ENCODE data around the gene BATF.

BATF gene

DNA sequence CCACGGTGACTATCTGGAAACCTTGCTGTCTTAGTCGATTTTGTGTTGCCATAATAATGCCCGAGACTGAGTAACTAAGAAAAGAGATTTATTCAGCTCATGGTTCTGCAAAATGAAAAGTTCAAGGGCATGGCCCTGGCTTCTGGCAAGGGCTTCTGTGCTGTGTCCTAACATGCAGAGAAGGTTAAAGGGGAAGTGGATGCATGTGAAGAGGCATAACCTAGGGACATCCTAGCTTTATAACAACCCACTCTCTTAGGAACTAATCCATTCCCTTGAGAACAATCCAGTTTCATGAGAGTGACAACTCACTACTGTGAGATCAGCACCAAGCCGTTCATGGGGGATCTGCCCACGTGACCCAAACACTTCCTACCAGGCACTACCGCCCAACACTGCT lies 67.7 kb downstream of the BATF start:
- Histone ChIP-seq H3K27me3 (no peaks in the 10 kb centered on the region), H3K9me3 (no peaks in the 10 kb centered on the region), H3K36me3 (no peaks in the 10 kb centered on the region), H3K4me1 (ENCODE audit: control insufficient read depth in 1 of 2, insufficient read depth in 1 of 2, low read depth in 1 of 2, low read length in 1 of 2) (no peaks in the 10 kb centered on the region), H3K27ac (no peak overlapping the region), H3K4me3 (ENCODE audit: low read depth in 1 of 2, low read length in 1 of 2) (no peak overlapping the region)
- TF ChIP-seq, protein P1, sequence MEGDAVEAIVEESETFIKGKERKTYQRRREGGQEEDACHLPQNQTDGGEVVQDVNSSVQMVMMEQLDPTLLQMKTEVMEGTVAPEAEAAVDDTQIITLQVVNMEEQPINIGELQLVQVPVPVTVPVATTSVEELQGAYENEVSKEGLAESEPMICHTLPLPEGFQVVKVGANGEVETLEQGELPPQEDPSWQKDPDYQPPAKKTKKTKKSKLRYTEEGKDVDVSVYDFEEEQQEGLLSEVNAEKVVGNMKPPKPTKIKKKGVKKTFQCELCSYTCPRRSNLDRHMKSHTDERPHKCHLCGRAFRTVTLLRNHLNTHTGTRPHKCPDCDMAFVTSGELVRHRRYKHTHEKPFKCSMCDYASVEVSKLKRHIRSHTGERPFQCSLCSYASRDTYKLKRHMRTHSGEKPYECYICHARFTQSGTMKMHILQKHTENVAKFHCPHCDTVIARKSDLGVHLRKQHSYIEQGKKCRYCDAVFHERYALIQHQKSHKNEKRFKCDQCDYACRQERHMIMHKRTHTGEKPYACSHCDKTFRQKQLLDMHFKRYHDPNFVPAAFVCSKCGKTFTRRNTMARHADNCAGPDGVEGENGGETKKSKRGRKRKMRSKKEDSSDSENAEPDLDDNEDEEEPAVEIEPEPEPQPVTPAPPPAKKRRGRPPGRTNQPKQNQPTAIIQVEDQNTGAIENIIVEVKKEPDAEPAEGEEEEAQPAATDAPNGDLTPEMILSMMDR (IDR thresholded peaks at IDR 0.05): no peak

DNA sequence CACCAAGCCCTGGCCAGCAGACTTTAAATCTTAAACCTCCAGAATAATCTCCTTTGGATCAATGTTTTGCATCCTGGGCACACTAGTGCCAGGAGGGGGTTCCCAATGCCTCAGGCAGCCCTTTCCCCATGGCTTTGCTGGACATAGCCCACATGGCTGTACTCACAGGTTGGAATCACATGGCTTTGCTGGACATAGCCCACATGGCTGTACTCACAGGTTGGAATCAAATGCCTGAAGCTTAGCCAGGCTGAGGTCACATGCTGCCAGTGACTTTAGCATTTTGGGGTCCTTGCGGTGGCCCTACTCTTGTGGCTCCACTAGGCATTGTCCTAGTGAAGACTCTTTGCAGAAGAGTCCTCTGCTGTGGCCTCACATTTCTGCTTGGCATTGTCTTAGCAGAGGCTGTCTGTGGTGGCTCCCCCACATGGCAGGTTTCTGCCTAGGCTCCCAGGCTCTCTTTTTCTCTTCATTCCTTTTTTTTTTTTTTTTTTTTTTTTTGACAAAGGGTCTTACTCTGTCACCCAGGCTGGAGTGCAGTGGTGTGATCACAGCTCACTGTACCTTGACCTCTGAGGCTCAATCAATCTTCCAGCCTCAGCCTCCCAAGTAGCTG lies 69.2 kb downstream of the BATF start:
- Histone ChIP-seq H3K27me3 (no peaks in the 10 kb centered on the region), H3K27ac (no peak overlapping the region), H3K4me3 (ENCODE audit: low read depth in 1 of 2, low read length in 1 of 2) (no peak overlapping the region), H3K36me3 (no peaks in the 10 kb centered on the region), H3K4me1 (ENCODE audit: control insufficient read depth in 1 of 2, insufficient read depth in 1 of 2, low read depth in 1 of 2, low read length in 1 of 2) (no peaks in the 10 kb centered on the region), H3K9me3 (no peaks in the 10 kb centered on the region)
- TF ChIP-seq, protein P1 (IDR thresholded peaks at IDR 0.05): no peak

DNA sequence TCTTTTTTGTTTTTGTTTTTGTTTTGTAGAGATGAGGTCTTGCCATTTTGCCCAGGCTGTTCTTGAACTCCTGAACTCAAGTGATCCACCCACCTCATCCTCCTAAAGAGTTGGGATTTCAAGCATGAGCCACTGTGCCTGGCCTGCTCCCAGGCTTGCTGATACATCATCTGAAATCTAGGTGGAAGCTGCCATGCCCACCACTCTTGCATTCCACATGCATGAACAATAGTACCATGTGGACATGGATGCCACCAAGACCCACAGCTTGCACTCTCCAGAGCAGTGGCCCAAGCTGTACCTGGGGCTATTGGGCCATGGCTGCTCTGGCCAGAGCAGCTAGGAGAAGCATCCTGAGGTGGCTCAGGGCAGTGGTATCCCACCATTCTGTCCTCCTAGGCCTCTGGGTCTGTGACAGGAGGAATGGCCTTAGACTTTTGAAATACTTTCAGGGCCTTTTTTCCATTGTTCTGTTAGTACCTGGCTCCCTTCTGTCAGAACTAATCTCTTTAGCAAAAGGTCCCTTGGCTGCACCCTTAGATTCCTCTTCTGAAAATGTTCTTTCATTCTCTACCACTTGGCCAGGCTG lies 69.8 kb downstream of the BATF start:
- no peak overlapping the region for H3K4me3 ChIP-seq (ENCODE audit: low read depth in 1 of 2, low read length in 1 of 2)
- no peaks in the 10 kb centered on the region for H3K27me3 ChIP-seq
- H3K9me3 ChIP-seq: no peaks in the 10 kb centered on the region
- H3K27ac ChIP-seq: no peak overlapping the region
- no peaks in the 10 kb centered on the region for H3K4me1 ChIP-seq (ENCODE audit: control insufficient read depth in 1 of 2, insufficient read depth in 1 of 2, low read depth in 1 of 2, low read length in 1 of 2)
- H3K36me3 ChIP-seq: no peaks in the 10 kb centered on the region
- TF ChIP-seq, protein P1 (IDR thresholded peaks at IDR 0.05): no peak

DNA sequence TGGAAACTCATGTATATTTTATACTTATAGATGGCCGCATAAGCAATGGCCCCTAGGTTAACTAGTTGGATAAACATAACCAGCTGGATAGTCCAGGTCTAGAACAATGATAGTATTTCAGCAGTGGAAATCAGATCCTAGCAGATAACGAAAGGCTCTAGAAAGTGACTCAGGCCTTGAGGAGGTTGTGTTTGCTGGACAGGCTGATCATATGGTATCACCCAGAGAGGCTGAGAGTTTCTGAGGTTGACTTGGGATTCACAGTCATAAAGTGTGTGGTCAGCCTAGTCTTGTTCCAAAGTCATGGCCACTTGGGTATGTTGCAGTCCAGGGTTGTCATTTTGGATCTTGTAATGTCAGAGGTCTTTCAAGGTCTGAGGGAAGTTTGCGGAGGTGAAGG lies 73.0 kb downstream of the BATF start:
- Histone ChIP-seq H3K4me3 (ENCODE audit: low read depth in 1 of 2, low read length in 1 of 2) (no peak overlapping the region), H3K9me3 (no peaks in the 10 kb centered on the region), H3K36me3 (no peaks in the 10 kb centered on the region), H3K27ac (no peak overlapping the region), H3K4me1 (ENCODE audit: control insufficient read depth in 1 of 2, insufficient read depth in 1 of 2, low read depth in 1 of 2, low read length in 1 of 2) (no peaks in the 10 kb centered on the region), H3K27me3 (no peaks in the 10 kb centered on the region)
- TF ChIP-seq, protein P1 (IDR thresholded peaks at IDR 0.05): no peak
